GM21786 (cell line): ENCODE measurements around the gene ELF3.
"Not testable (repeated sequence)": the region's sequence is repeated elsewhere in the genome, so short reads cannot be mapped to it uniquely, and the experiment has no call there.

ENCODE experiments used
- ATAC-seq: cut with Tn5 transposase; IDR thresholded peaks from one replicate; pipeline ENCODE4 v1.9.1; 2021; ENCODE audit not compliant: unreplicated experiment

The ELF3 gene

GRCh38 chr1:202007805-202008489, 2.4 kb upstream of the ELF3 start:
- ATAC-seq = no peak

DNA sequence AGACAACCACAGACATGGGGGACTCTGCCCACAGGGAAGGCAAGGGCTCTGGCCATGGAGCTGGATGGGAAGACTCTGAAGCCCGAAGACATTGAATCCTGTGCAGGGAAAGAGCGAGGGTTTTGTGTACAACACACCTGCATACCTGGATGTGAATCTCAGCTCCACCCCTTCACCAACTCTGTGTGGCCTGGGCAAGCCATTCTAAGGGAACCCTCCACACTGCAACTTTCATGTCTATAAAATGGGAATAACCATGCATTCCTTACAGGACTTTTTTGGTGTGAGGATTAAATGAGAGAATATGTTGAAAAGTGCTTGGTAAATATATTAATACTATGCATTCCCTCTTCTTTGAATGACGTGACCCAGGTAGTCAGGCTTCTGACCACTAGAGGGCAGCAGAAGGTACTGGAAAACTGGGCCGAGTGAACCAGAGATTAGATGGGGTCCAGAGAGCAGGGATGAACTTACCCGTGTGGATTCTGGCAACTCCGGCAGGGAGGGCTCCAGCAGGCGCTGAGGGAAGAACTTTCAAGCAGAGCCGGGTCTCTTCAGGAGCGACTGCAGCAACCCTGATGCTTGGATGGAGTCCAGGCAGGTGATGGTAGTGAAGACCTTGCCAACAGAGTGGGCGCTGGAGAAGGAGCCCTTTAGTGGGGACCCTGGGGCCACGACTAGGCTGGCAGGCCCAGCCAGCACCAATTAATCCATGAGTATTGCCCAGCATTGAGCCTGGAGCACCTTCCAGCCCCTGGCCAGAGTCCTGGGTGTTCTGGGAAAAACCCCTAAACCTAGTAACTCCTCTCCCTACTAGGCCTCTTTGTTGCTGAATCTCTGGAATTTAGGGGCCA, 834 bp upstream of the ELF3 start:
- peak; percentile 44 for ATAC-seq

GRCh38 chr1:202011994-202012393, 1.6 kb downstream of the ELF3 start:
- ATAC-seq = no peak

DNA sequence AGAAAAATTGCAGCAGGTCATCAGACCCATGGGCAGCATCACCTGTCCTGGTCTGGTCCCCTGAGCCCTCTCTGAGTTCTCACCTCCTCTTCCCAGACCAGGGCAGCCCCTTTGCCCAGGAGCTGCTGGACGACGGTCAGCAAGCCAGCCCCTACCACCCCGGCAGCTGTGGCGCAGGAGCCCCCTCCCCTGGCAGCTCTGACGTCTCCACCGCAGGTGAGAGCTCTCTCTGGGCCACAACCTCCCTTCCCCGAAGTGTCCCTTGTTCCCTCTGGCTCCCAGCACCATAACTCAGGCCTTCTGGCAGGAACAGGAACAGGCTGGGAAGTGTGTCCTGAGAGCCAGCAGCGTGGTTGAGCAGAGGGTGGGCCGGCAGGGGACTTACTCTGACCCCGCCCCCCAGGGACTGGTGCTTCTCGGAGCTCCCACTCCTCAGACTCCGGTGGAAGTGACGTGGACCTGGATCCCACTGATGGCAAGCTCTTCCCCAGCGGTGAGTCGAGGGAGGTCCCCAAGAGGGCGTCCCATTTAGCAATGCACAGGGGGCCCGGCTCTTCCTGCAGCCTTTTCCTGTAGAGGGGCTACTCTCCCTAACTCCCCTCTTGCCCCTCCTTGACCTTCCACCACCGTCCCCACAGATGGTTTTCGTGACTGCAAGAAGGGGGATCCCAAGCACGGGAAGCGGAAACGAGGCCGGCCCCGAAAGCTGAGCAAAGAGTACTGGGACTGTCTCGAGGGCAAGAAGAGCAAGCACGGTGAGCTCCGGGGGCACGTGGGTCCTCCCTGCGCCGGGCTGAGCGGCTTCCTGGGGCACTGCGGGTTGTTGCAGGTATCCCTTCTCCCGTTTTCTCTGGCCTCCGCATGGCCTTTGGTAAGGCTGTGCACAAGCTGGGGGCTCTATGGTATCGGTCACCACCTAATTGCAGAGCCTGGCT, 2.4 kb downstream of the ELF3 start:
- no peak for ATAC-seq

DNA sequence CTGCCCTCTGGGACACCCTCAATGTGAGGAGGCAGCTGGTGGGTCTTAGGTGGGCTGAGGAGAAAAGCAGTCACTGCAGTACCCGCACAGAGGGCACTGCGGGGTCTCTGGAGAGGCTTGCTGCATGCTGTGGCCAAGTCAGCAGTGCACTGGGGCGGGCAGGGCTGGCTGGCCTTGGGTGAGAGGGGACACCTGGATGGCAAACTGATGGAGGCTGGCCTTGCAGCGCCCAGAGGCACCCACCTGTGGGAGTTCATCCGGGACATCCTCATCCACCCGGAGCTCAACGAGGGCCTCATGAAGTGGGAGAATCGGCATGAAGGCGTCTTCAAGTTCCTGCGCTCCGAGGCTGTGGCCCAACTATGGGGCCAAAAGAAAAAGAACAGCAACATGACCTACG, 3.2 kb downstream of the ELF3 start:
- no peak for ATAC-seq

DNA sequence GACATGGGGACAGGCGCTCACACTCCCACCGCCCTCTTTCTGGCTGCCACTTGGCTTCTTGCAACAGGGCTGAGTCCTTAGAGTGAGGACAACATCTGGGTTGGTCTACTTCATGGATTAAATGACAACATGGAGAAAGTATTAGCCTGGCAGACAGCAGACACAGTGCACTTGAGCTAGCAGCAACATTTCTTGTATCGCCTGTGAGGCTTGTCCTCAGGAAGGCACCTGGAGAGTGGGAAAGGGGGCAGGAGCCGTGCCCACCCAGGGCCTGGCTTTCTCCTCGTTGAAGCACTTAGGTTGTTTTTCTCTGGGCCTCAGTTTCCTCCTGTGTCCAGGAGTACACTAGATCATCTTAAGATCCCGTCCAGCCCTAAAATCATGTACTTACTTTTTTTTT, 3.7 kb downstream of the ELF3 start:
- ATAC-seq = no peak

DNA sequence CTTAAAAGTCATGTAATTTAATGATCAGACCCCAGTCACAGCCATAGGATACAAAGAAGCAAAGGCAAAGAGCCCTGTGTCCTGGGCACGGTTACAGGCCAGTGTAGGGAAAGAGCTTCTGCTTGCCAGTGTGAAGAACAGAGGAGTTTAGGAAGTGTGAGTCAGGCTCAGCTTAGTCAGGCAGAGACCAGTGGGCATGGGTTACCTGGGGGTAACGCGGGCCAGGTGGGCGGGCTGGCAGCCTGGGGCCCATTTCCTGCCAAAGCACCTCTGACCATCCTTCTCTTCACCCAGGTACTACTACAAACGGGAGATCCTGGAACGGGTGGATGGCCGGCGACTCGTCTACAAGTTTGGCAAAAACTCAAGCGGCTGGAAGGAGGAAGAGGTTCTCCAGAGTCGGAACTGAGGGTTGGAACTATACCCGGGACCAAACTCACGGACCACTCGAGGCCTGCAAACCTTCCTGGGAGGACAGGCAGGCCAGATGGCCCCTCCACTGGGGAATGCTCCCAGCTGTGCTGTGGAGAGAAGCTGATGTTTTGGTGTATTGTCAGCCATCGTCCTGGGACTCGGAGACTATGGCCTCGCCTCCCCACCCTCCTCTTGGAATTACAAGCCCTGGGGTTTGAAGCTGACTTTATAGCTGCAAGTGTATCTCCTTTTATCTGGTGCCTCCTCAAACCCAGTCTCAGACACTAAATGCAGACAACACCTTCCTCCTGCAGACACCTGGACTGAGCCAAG, 4.7 kb downstream of the ELF3 start:
- no peak for ATAC-seq

GRCh38 chr1:202015662-202015937, 5.2 kb downstream of the ELF3 start:
- no peak for ATAC-seq

- no peak for ATAC-seq
Observed at GRCh38 chr1:202016022-202016810, 5.8 kb downstream of the ELF3 start.

DNA sequence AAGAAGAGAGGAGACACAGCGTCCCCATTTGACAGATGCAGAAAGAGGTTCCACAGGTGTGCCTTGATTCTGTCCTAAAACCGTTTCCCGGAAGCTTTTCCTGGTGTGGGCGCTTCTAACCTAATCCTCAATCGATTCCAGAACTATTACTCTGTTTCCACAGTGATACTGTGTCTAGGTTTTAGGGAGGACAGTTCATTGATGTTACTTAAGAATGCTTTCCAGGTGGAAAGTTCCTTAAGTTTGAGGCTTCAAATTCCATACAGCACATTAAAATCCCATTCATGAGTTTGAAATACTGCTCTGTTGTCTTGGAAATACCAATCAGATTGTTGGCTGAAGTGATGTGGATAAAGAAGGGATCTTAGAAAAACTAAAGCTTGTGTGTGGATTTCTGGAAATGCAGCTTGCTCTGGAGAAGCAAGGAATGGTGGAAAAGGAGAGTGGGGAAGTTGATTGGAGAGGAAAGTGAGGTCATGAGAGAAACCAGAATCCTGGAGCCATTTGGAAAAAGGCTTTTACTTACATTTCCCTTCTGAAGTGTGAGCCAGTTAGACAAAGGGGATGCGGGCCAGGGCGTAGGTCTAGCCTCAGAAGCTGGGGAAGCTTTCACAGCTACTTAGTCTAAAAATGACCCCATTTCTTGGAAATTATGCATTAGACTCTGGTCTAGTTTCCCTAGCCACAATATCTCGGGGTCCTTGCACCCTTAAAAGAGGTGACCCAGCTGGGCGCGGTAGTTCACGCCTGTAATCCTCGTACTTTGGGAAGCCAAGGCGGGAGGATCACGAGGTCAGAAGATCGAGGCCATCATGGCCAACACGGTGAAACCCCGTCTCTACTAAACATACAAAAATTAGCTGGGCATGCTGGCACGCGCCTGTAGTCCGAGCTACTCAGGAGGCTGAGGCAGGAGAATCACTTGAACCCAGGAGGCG, 6.7 kb downstream of the ELF3 start:
- no peak for ATAC-seq

DNA sequence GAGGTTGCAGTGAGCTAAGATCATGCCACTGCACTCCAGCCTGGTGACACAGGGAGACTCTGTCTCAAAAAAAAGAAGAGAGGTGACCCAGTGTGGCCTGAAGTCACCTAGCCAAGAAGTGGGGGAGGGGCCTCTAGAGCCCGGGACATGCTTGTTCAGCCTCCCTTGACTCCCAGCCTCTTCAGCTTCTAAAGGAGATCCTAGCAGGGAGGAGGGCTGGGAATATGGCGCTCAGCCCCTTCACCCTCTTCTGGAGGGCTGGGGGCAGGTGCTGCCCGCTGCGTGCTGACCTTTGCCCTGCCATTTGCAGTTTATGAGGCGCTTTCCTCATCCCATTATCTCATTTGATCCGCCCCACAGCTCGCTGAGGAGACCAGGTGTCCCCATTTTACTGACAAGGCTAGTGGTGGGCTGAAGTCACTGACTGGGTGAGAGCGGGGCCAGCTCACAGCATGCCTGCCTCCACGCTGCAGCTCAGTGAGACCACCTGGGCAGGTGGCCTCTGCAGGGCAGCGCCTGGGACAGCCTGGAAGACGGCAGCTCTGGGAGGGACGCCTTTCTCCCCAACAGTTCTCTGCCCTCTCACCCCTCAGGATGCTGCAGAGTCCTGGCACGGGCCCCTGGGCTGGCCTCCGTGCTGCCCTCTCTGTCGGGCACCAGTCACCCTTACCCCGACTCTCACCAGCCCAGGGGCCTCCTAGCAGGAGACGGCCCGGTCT, 7.5 kb downstream of the ELF3 start:
- ATAC-seq = no peak

GRCh38 chr1:202018468-202019234, 8.3 kb downstream of the ELF3 start:
- ATAC-seq = no peak

- ATAC-seq = not testable (repeated sequence)
Observed at GRCh38 chr1:202019235-202019558, 8.8 kb downstream of the ELF3 start.

DNA sequence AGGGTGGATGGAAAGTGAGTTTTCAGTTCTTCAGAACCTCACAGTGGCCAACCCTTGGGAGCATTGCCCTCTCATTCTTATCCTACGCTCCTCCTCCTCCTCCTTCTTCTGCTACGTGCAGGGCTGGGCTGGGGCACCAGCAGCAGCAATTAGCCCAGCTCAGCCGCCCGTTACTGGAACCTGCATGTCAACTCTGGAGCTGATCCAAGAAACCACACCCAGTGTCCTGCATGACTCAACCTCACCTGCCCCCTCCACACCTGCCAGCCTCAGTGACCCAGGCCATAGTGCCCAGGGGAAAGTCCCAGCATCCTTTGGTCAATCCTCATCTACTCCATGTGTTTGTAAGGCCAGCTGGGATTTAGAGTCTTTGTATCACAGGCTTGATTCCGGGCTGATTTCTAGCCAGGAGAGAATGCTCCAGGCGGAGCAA, 12.6 kb downstream of the ELF3 start:
- ATAC-seq = no peak

GRCh38 chr1:202029171-202029665, 18.8 kb downstream of the ELF3 start:
- ATAC-seq = no peak

GRCh38 chr1:202029727-202030126, 19.3 kb downstream of the ELF3 start:
- no peak for ATAC-seq

GRCh38 chr1:202031796-202032195, 21.4 kb downstream of the ELF3 start:
- ATAC-seq = no peak
